Measurements from ENCODE around the gene CDC42SE2.

- TF ChIP-seq POLR2AphosphoS5 (IDR thresholded peaks at IDR 0.05), result no peak
- no peak for TF ChIP-seq EZH2 (IDR thresholded peaks at IDR 0.05; ENCODE audit: borderline replicate concordance, insufficient read depth, low read length, poor library complexity, severe bottlenecking)
- TF ChIP-seq CTCF (IDR thresholded peaks at IDR 0.05; ENCODE audit: poor library complexity, severe bottlenecking), result no peak
- TF ChIP-seq SMC3 (conservative IDR thresholded peaks at IDR 0.05; ENCODE audit: poor library complexity), result no peak
- TF ChIP-seq, protein P1, sequence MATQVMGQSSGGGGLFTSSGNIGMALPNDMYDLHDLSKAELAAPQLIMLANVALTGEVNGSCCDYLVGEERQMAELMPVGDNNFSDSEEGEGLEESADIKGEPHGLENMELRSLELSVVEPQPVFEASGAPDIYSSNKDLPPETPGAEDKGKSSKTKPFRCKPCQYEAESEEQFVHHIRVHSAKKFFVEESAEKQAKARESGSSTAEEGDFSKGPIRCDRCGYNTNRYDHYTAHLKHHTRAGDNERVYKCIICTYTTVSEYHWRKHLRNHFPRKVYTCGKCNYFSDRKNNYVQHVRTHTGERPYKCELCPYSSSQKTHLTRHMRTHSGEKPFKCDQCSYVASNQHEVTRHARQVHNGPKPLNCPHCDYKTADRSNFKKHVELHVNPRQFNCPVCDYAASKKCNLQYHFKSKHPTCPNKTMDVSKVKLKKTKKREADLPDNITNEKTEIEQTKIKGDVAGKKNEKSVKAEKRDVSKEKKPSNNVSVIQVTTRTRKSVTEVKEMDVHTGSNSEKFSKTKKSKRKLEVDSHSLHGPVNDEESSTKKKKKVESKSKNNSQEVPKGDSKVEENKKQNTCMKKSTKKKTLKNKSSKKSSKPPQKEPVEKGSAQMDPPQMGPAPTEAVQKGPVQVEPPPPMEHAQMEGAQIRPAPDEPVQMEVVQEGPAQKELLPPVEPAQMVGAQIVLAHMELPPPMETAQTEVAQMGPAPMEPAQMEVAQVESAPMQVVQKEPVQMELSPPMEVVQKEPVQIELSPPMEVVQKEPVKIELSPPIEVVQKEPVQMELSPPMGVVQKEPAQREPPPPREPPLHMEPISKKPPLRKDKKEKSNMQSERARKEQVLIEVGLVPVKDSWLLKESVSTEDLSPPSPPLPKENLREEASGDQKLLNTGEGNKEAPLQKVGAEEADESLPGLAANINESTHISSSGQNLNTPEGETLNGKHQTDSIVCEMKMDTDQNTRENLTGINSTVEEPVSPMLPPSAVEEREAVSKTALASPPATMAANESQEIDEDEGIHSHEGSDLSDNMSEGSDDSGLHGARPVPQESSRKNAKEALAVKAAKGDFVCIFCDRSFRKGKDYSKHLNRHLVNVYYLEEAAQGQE (IDR thresholded peaks at IDR 0.05; ENCODE audit: borderline replicate concordance), result no peak
- TF ChIP-seq EP300 (conservative IDR thresholded peaks at IDR 0.05; ENCODE audit: poor library complexity, severe bottlenecking), result no peak
Observed at GRCh38 chr5:131396015-131396414, 132.2 kb downstream of the CDC42SE2 start.

All from neural cell (in vitro differentiated cells).